ENCODE measurements around the gene PUS3.

DNA sequence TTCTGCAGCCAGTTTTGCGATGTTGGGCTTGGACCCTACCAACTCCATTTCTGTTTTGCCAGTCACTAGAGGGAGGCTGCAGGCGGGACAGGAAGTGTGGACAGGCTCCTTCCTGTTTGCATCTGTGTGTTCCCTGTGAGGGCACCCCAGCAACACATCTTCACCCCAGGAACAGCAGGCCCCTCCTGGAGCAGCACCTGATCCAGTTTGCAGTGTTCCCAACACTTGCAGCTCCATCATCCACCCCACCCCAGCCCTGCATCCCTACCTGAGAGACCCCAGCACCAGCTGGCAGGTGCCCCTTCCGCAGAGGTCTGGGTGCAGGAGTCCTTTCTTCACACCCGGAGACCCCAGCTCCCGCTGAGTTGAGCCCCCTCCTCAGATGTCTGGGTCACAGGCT is 35.4 kb upstream of the PUS3 start:
- TF ChIP-seq POLR2A (IDR thresholded peaks at IDR 0.05): no peak
- TF ChIP-seq, protein P1, sequence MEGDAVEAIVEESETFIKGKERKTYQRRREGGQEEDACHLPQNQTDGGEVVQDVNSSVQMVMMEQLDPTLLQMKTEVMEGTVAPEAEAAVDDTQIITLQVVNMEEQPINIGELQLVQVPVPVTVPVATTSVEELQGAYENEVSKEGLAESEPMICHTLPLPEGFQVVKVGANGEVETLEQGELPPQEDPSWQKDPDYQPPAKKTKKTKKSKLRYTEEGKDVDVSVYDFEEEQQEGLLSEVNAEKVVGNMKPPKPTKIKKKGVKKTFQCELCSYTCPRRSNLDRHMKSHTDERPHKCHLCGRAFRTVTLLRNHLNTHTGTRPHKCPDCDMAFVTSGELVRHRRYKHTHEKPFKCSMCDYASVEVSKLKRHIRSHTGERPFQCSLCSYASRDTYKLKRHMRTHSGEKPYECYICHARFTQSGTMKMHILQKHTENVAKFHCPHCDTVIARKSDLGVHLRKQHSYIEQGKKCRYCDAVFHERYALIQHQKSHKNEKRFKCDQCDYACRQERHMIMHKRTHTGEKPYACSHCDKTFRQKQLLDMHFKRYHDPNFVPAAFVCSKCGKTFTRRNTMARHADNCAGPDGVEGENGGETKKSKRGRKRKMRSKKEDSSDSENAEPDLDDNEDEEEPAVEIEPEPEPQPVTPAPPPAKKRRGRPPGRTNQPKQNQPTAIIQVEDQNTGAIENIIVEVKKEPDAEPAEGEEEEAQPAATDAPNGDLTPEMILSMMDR (IDR thresholded peaks at IDR 0.05): no peak

Measured in lower leg skin (tissue), 3 donors.